Measurements from ENCODE around the gene SUGP2. TPM values are rescaled to one million over a fixed set of nuclear protein-coding genes. Genes with fewer than 3 reads are reported as not detected.
"Not testable (repeated sequence)": the region's sequence is repeated elsewhere in the genome, so short reads cannot be mapped to it uniquely, and the experiment has no call there.

Gene SUGP2
- total RNA-seq, 1 donor from 2014 or later: 68.5 TPM

DNA sequence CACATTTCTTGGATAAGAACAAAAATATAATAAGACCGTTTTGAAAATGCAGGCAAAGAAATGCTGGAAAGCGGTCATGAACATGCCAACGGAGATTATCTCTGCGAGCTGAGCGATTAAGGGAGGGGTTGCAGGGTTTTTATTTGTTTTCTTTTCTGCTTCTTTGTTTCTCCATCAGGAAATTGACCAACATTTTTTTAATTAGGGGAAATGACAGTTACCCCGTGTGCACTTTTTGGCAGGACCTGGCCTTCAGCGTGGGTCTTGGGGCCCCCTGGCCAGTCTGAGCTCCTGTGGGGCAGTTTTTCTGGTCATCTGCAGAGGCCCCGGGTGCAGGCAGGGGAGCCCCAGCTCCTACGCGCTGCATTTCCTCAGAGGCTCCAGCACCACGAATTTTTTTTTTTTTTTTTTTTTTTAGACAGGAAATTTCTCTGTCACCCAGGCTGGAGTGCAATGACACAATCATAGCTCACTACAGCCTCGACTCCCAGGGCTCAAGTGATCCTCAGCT is 61.0 kb downstream of the SUGP2 start:
- ATAC-seq: peak; percentile 32
- intact Hi-C loops (cut with DNase I): no loop called here
- DNase-seq (ENCODE audit: missing footprints): no peak

GRCh38 chr19:18969931-18970659 is 63.2 kb downstream of the SUGP2 start:
- intact Hi-C loops (cut with DNase I): no loop called here
- no peak for DNase-seq (ENCODE audit: missing footprints)
- no peak for ATAC-seq

GRCh38 chr19:18967358-18968146 is 65.8 kb downstream of the SUGP2 start:
- intact Hi-C loops (cut with DNase I): no loop called here
- ATAC-seq (peak; percentile 57), DNase-seq (ENCODE audit: missing footprints) (peak; percentile 82)

DNA sequence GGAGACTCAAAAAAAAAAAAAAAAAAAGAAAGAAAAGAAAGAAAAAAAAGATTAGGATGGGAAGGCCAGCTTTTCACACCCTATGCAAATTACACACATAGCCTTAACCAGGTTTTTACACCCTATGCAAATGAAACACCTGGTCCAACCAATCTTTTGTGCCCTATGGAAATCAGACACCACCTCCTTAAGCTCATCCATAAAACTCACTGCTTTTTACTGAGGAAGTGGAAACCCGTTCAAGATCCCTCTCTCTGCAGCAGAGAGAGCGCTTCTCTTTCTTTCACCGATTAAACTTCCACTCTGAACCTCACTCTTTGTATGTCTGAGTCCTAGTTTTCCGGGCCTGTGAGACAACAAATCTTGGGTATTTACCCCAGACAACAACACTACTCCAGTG is 67.0 kb downstream of the SUGP2 start:
- no peak for DNase-seq (ENCODE audit: missing footprints)
- no peak for ATAC-seq

DNA sequence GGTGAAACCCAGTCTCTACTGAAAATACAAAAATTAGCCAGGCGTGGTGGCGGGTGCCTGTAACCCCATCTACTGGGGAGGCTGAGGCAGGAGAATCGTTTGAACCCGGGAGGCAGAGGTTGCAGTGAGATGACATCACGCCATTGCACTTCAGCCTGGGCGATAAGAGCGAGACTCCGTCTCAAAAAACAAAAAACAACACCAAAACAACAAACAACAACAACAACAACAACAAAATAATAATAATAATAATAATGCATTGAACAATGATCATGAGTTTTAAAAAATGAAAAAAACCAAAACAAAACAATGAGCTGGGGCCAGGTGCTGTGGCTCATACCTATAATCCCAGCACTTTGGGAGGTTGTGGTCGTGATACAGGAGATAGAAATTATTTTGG is 69.2 kb downstream of the SUGP2 start:
- no peak for ATAC-seq
- no peak for DNase-seq (ENCODE audit: missing footprints)
- intact Hi-C loops (cut with DNase I): no loop called here

More for the DNA sequence above, 67.0 kb downstream of the SUGP2 start:
- intact Hi-C loops (cut with DNase I): no loop called here

- intact Hi-C loops (cut with DNase I): no loop called here
- ATAC-seq: no peak
Measured at GRCh38 chr19:18961767-18962620, 71.3 kb downstream of the SUGP2 start.

DNA sequence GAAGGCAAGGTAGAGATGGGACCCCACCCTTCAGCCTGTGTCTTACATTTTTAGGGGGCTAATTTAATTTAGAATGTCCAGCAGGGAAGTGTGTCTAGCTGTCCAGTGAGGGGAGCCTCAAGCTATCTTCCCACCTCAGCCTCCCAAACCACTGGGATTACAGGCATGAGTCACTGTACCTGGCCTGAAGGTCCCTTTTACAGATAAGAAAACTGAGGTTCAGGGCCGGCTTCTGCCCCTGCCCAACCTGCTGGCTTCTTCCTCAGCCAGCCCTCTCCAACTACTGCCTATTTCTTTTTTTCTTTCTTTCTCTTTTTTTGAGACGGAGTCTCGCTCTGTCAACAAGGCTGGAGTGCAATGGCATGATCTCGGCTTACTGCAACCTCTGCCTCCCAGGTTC is 72.9 kb downstream of the SUGP2 start:
- intact Hi-C loops (cut with DNase I): no loop called here
- no peak for ATAC-seq
- no peak for DNase-seq (ENCODE audit: missing footprints)

More at GRCh38 chr19:18961767-18962620, 71.3 kb downstream of the SUGP2 start:
- DNase-seq (ENCODE audit: missing footprints): no peak

- intact Hi-C loops (cut with DNase I): no loop called here
- no peak for DNase-seq (ENCODE audit: missing footprints)
- no peak for ATAC-seq
Measured at GRCh38 chr19:18955042-18955441, 78.3 kb downstream of the SUGP2 start.

DNA sequence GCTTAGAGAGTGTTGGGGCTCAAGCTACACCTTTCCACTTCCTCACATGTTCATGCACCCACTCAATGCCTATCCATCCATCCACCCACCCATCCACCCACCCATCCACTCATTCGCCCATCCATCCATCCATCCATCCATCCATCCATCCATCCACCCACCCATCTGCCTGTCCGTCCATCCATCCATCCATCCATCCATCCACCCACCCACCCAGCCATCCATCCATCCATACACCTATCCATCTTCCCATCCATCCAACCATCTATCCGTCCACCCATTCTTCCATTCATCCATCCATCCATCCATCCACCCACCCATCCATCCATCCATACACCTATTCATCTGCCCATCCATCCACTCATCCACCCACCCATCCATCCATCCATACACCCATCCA is 79.2 kb downstream of the SUGP2 start:
- ATAC-seq (no peak), DNase-seq (ENCODE audit: missing footprints) (no peak)
- intact Hi-C loops (cut with DNase I): no loop called here

DNA sequence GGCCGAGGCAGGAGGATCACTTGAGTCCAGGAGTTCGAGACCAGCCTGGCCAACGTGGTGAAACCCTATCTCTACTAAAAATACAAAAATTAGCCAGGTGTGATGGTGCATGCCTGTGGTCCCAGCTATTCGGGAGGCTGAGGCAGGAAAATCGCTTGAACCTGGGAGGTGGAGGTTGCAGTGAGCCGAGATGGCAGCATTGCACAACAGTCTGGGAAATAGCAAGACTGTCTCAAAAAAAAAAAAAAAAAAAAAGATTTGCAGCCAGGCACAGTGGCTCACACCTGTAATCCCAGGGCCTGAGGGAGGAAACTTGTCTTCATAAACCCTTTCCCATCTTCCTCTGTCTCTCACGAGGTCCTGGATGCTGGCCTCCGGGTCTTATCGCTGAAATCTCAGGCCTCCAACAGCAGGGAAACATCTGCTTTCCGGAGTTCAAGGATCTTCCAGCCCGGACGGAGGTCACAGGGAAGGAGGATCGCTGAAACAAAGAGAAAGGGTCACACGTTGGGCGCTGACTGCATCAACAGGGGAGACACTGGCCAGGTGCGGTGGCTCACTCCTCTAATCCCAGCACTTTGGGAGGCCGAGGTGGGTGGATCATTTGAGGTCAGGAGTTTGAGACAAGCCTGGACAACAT is 80.8 kb downstream of the SUGP2 start:
- intact Hi-C loops (cut with DNase I); ATAC-seq; DNase-seq (ENCODE audit: missing footprints): not testable (repeated sequence)

- no peak for ATAC-seq
- intact Hi-C loops (cut with DNase I): no loop called here
- DNase-seq (ENCODE audit: missing footprints): no peak
Measured at GRCh38 chr19:18951721-18952281, 81.5 kb downstream of the SUGP2 start.

DNA sequence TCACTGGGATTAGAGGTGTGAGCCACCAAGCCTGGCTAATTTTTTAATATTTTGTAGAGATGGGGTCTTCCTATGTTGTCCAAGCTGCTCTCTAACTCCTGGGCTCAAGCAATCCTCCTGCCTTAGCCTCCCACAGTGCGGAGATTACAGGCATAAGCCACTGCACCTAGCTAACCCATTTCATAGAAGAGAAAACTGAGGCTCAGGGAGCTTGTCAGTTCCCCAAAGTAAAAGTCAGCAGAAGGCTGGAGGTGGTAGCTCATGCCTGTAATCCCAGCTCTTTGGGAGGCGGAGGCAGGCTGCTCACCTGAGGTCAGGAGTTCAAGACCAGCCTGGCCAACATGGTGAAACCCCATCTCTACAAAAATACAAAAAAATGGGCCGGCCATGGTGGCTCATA is 83.5 kb downstream of the SUGP2 start:
- intact Hi-C loops (cut with DNase I): no loop called here
- ATAC-seq (no peak), DNase-seq (ENCODE audit: missing footprints) (no peak)

DNA sequence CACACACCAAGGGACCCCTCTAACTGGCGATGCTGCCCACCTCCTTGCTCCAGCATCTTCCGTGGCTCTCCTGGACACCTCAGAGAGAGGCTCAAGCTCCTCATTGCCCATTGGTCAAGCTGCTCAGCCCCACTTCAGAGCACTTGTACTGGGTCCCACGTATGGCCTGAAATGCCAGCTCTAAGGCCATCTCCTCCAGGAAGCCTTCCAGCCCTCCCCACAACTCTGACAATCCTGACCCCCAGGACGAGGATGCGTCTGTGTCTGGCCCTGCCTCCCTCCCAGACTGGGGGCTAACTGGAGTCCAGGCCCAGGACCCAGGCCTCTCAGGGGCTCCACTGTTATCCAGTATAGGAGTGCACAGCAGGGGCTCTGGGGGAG is 84.4 kb downstream of the SUGP2 start:
- ATAC-seq: no peak
- no peak for DNase-seq (ENCODE audit: missing footprints)
- intact Hi-C loops (cut with DNase I): no loop called here

DNA sequence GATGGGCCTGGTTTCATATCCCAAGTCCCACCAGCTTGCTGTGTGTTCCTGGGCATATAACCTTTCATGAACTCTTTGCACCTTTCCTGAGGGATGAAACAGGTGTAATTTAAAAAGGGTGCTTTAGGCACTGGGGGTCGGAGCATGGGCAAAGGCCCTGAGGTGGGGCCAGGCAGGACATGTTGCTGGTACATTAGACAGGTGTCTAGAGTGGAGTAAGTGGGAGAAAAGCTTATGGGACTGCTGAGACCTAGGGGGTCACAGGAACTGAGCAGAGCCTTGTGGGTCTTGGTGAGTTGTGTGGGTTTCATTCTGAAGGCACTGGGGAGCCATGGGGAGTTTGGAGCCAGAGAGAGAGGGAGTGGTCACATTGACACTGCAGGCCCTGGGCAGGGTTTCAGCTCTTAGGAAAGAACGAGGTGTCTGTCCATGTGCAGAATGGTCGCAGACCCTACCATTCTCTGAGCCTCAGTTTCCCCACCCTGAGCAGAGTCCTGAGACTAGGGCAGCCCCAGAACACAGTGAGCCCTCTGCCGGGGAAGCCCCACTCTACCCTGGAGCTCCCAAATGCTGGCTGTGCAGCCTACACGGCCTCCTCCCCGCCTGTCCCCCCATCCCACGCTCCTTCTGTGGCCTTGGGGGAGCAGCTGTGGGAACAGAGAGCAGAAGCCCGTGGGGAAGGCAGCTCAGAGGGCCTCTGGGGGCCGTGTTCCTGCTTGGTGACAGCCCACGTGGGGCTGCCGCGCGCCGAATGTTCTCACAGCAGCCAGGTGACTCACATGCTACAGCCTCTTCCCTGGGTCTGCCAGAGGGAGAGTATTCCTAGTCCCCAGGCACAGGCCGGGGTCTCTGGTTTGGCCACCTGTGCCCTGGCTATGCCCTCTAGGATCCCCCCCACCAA is 85.0 kb downstream of the SUGP2 start:
- no peak for ATAC-seq
- intact Hi-C loops (cut with DNase I): no loop called here
- DNase-seq (ENCODE audit: missing footprints): no peak

DNA sequence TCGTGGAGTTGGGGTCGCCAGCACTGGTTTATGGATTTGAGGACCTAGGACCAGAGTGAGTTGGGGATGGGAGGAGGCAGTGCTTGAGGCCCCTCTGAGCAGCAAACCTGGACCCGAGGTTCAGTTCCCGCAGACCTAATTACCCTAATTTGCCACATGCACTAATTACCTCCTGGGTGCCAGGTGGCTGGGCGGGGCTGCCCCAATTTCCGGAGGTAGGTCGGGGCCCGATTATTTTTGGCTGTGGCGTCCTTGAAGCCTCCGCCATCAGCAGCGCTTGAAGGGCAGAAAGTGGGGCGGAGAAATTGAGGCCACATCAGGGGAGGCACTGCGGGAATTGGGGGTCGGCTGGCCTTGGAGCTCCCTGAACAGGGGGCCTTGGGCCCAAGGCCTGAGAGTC is 86.4 kb downstream of the SUGP2 start:
- DNase-seq (ENCODE audit: missing footprints) (no peak), ATAC-seq (no peak)
- intact Hi-C loops (cut with DNase I): no loop called here

GRCh38 chr19:18946335-18946734 is 87.0 kb downstream of the SUGP2 start:
- DNase-seq (ENCODE audit: missing footprints) (no peak), ATAC-seq (no peak)
- intact Hi-C loops (cut with DNase I): no loop called here

- intact Hi-C loops (cut with DNase I): no loop called here
- DNase-seq (ENCODE audit: missing footprints) (no peak), ATAC-seq (no peak)
Measured at GRCh38 chr19:18945297-18945696, 88.0 kb downstream of the SUGP2 start.

GRCh38 chr19:18943465-18943864 is 89.9 kb downstream of the SUGP2 start:
- ATAC-seq: no peak
- no peak for DNase-seq (ENCODE audit: missing footprints)
- intact Hi-C loops (cut with DNase I): no loop called here

Measured in Right ventricle myocardium inferior (tissue), 1 donor.